ENCODE results near the gene F13A1. TPM values are rescaled to one million over a fixed set of nuclear protein-coding genes. Genes with fewer than 3 reads are reported as not detected.

F13A1 gene
- polyA plus RNA-seq, 1 of the 3 experiments (the other 2 are of a cell fraction), result not detected

DNA sequence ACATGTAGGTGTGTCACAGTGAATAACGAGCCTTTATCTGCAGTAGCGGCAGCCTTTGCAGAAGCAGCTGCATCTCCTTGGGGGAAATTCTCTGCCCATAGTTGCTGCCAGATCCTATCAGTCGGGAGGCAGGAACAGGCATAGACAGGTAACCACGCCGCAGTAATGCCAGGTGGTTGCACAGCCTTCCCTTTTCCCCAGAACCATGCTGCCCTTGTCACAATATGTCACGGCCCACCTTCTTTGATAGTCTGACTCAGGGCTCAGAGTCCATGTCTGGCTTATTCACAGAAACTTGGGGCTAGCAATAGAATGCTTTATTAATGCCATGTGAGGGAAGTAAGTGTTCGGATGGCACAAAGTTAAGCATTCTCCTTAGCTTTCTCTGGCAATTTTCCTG is 76.6 kb downstream of the F13A1 start:
- Histone ChIP-seq H3K4me2 (no peak overlapping the region), H2AFZ (ENCODE audit: low read depth) (no peak overlapping the region), H4K20me1 (ENCODE audit: insufficient read depth) (no peaks in the 10 kb centered on the region), H3K36me3 (replicated peaks in 1 of 2; ENCODE audit: control insufficient read depth in 1 of 2, insufficient read depth in 2 of 2, low read length in 1 of 2) (no peaks in the 10 kb centered on the region), H3K79me2 (ENCODE audit: insufficient read depth) (no peaks in the 10 kb centered on the region), H3K27ac (ENCODE audit: low read depth in 2 of 2, low read length in 1 of 2) (no peak overlapping the region), H3K9me3 (no peaks in the 10 kb centered on the region), H3K4me1 (ENCODE audit: control insufficient read depth in 1 of 2, insufficient read depth in 2 of 2, low read depth in 1 of 2, low read length in 1 of 2) (no peaks in the 10 kb centered on the region; a peak in 1 of 4 replicates), H3K4me3 (ENCODE audit: low read depth in 2 of 2, low read length in 1 of 2) (no peak overlapping the region), H3K27me3 (ENCODE audit: insufficient read depth) (no peaks in the 10 kb centered on the region), H3K9ac (no peak overlapping the region), H3F3A (replicated peaks; ENCODE audit: insufficient read depth) (no peaks in the 10 kb centered on the region), H3K9me2 (no peaks in the 10 kb centered on the region)
- TF ChIP-seq, protein P1, sequence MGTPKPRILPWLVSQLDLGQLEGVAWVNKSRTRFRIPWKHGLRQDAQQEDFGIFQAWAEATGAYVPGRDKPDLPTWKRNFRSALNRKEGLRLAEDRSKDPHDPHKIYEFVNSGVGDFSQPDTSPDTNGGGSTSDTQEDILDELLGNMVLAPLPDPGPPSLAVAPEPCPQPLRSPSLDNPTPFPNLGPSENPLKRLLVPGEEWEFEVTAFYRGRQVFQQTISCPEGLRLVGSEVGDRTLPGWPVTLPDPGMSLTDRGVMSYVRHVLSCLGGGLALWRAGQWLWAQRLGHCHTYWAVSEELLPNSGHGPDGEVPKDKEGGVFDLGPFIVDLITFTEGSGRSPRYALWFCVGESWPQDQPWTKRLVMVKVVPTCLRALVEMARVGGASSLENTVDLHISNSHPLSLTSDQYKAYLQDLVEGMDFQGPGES (IDR thresholded peaks at IDR 0.05; ENCODE audit: low read depth, low read length), result no peak
- TF ChIP-seq NFIC (IDR thresholded peaks at IDR 0.05; ENCODE audit: borderline replicate concordance) (no peak), CHD2 (IDR thresholded peaks at IDR 0.05; ENCODE audit: low read length, partially characterized antibody) (no peak)
- TF ChIP-seq, protein P2, sequence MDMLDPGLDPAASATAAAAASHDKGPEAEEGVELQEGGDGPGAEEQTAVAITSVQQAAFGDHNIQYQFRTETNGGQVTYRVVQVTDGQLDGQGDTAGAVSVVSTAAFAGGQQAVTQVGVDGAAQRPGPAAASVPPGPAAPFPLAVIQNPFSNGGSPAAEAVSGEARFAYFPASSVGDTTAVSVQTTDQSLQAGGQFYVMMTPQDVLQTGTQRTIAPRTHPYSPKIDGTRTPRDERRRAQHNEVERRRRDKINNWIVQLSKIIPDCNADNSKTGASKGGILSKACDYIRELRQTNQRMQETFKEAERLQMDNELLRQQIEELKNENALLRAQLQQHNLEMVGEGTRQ (IDR thresholded peaks at IDR 0.05; ENCODE audit: borderline replicate concordance, low read depth, low read length), result no peak
- ChIA-PET CTCF (no interaction called here), POLR2A (no interaction called here)
- WGBS (ENCODE audit: low lambda C conversion rate), result 2% methylated on average over 4 of the region's 7 CpGs
- DNase-seq, result no peak

GRCh38 chr6:6239598-6240581 is 80.6 kb downstream of the F13A1 start:
- Histone ChIP-seq H3K9me3 (no peaks in the 10 kb centered on the region), H3K4me3 (ENCODE audit: low read depth in 2 of 2, low read length in 1 of 2) (no peak overlapping the region), H3K4me1 (ENCODE audit: control insufficient read depth in 1 of 2, insufficient read depth in 2 of 2, low read depth in 1 of 2, low read length in 1 of 2) (no peaks in the 10 kb centered on the region), H4K20me1 (ENCODE audit: insufficient read depth) (no peaks in the 10 kb centered on the region), H3K9ac (no peak overlapping the region), H3K27me3 (ENCODE audit: insufficient read depth) (no peaks in the 10 kb centered on the region), H3K9me2 (no peaks in the 10 kb centered on the region), H3K27ac (ENCODE audit: low read depth in 2 of 2, low read length in 1 of 2) (no peak overlapping the region), H3K4me2 (no peak overlapping the region), H2AFZ (ENCODE audit: low read depth) (no peak overlapping the region), H3K36me3 (replicated peaks in 1 of 2; ENCODE audit: control insufficient read depth in 1 of 2, insufficient read depth in 2 of 2, low read length in 1 of 2) (no peaks in the 10 kb centered on the region), H3K79me2 (ENCODE audit: insufficient read depth) (no peaks in the 10 kb centered on the region), H3F3A (replicated peaks; ENCODE audit: insufficient read depth) (no peaks in the 10 kb centered on the region)
- POLR2A ChIA-PET, result no interaction called here
- TF ChIP-seq TCF12 (IDR thresholded peaks at IDR 0.05), result no peak
- TF ChIP-seq EZH2phosphoT487 (IDR thresholded peaks at IDR 0.05; ENCODE audit: borderline replicate concordance, low read depth), result no peak
- WGBS (ENCODE audit: low lambda C conversion rate), result 0% methylated on average over 5 of the region's 5 CpGs
- DNase-seq, result no peak
- CTCF ChIA-PET, result interaction anchor here (0.7 to 1.3 kb wide), 2 partner anchors 8 to 12 kb away, joined by 3 read pairs; no protein-coding TSS in a partner anchor

All from SK-N-SH (cell line).